OCI-LY1 (cell line): ENCODE data around the gene ANKRD27.

Experiments used
- H2AFZ ChIP-seq: fragments of 200-600 bp; sonication (generic), shearing (Covaris generic); 2 replicates; pipeline ENCODE4 v1.6.0; 2014; ENCODE audit warnings: antibody characterized with exemption, mild to moderate bottlenecking, low read length
- H3F3A ChIP-seq: fragments of 200-600 bp; sonication (generic), shearing (Covaris generic); 2 replicates; pipeline ENCODE4 v1.6.0; 2014; ENCODE audit warnings: mild to moderate bottlenecking, antibody characterized with exemption, low read length, moderate library complexity; ENCODE audit not compliant: insufficient read depth
- H3K27ac ChIP-seq: fragments of 200-600 bp; sonication (generic); 2 replicates; pipeline ENCODE4 v1.5.1; 2014; ENCODE audit warnings: low read length, mixed run types, mild to moderate bottlenecking, low read depth; ENCODE audit not compliant: poor library complexity, severe bottlenecking
- H3K27me3 ChIP-seq: fragments of 200-600 bp; sonication (generic); 2 replicates; pipeline ENCODE4 v1.6.0; 2014; ENCODE audit warnings: antibody characterized with exemption, mild to moderate bottlenecking, low read length, moderate library complexity; ENCODE audit not compliant: insufficient read depth
- H3K36me3 ChIP-seq: fragments of 200-600 bp; sonication (generic); 2 replicates; pipeline ENCODE4 v1.6.1; 2014; ENCODE audit warnings: mild to moderate bottlenecking, antibody characterized with exemption, low read length, moderate library complexity, mixed read lengths; ENCODE audit not compliant: insufficient read depth
- H3K4me1 ChIP-seq: fragments of 200-600 bp; sonication (generic); 2 replicates; pipeline ENCODE4 v1.5.1; 2014; ENCODE audit warnings: mild to moderate bottlenecking, low read length, moderate library complexity; ENCODE audit not compliant: insufficient read depth, severe bottlenecking
- H3K4me2 ChIP-seq: fragments of 200-600 bp; sonication (generic), shearing (Covaris generic); 2 replicates; pipeline ENCODE4 v1.6.1; 2014; ENCODE audit warnings: low read length
- H3K4me3 ChIP-seq: fragments of 200-600 bp; sonication (generic); 2 replicates; pipeline ENCODE4 v1.5.1; 2014; ENCODE audit warnings: low read length, low read depth, mild to moderate bottlenecking, mixed read lengths; ENCODE audit not compliant: poor library complexity, severe bottlenecking
- H3K79me2 ChIP-seq: fragments of 200-600 bp; shearing (Covaris generic); 2 replicates; pipeline ENCODE4 v1.6.1; 2016; ENCODE audit warnings: mixed run types, low read length, mixed read lengths; ENCODE audit not compliant: insufficient read depth
- H3K9ac ChIP-seq: fragments of 200-600 bp; sonication (generic), shearing (Covaris generic); 2 replicates; pipeline ENCODE4 v1.6.1; 2014; ENCODE audit warnings: mild to moderate bottlenecking, low read length, mixed read lengths
- H3K9me2 ChIP-seq: fragments of 200-600 bp; sonication (generic), shearing (Covaris generic); 2 replicates; pipeline ENCODE4 v1.6.1; 2014; ENCODE audit warnings: low read depth, mild to moderate bottlenecking, low read length, mixed read lengths
- H3K9me3 ChIP-seq: fragments of 200-600 bp; shearing (Covaris generic); 2 replicates; pipeline ENCODE4 v1.6.1; 2014; ENCODE audit warnings: low read length, mixed read lengths
- H4K20me1 ChIP-seq: fragments of 200-600 bp; sonication (generic), shearing (Covaris generic); 2 replicates; pipeline ENCODE4 v1.6.0; 2016; ENCODE audit warnings: mild to moderate bottlenecking, low read length; ENCODE audit not compliant: insufficient read depth
- CTCF ChIP-seq: fragments of 200-600 bp; sonication (generic), shearing (Covaris generic); IDR thresholded peaks from 2 replicates; pipeline ENCODE4 v1.5.1; 2017; ENCODE audit warnings: mild to moderate bottlenecking, antibody characterized with exemption, low read length, moderate library complexity, mixed read lengths
- EZH2 ChIP-seq: fragments of 200-600 bp; sonication (generic), shearing (Covaris generic); IDR thresholded peaks from 2 replicates; pipeline ENCODE4 v1.8.0; 2017; ENCODE audit warnings: borderline replicate concordance, mixed run types, mild to moderate bottlenecking, antibody characterized with exemption, low read length, moderate library complexity, mixed read lengths

Gene ANKRD27

GRCh38 chr19:32647361-32647760 is 27.6 kb downstream of the ANKRD27 start:
- H3K4me1 ChIP-seq: no peaks in the 10 kb centered on the region
- H3K79me2 ChIP-seq: no peaks in the 10 kb centered on the region
- no peak overlapping the region for H3K4me3 ChIP-seq
- H3K4me2 ChIP-seq: no peak overlapping the region
- no peak overlapping the region for H3K27ac ChIP-seq
- no peak overlapping the region for H2AFZ ChIP-seq
- no peak overlapping the region for H3K9ac ChIP-seq
- H3K27me3 ChIP-seq: no peaks in the 10 kb centered on the region
- no peaks in the 10 kb centered on the region for H4K20me1 ChIP-seq
- no peaks in the 10 kb centered on the region for H3F3A ChIP-seq
- peaks cover 58% of the 10 kb centered on the region for H3K36me3 ChIP-seq
- TF ChIP-seq EZH2 (no peak), CTCF (no peak)
- no peaks in the 10 kb centered on the region for H3K9me2 ChIP-seq
- no peaks in the 10 kb centered on the region for H3K9me3 ChIP-seq

- Histone ChIP-seq H3K79me2 (no peaks in the 10 kb centered on the region), H3K9me3 (no peaks in the 10 kb centered on the region), H3K4me1 (no peaks in the 10 kb centered on the region), H3K27me3 (no peaks in the 10 kb centered on the region), H3K4me3 (no peak overlapping the region), H3K9ac (no peak overlapping the region), H3K9me2 (no peaks in the 10 kb centered on the region), H3K4me2 (no peak overlapping the region), H3K27ac (no peak overlapping the region), H2AFZ (no peak overlapping the region), H3F3A (no peaks in the 10 kb centered on the region), H4K20me1 (no peaks in the 10 kb centered on the region), H3K36me3 (peaks cover 59% of the 10 kb centered on the region)
- TF ChIP-seq EZH2: no peak
- no peak for TF ChIP-seq CTCF
These were observed 28.4 kb downstream of the ANKRD27 start for GRCh38 chr19:32646556-32646955.

- H3K79me2 ChIP-seq: no peaks in the 10 kb centered on the region
- H3K9me2 ChIP-seq: no peaks in the 10 kb centered on the region
- no peak for TF ChIP-seq EZH2
- no peak for TF ChIP-seq CTCF
- no peak overlapping the region for H3K9ac ChIP-seq
- H3K9me3 ChIP-seq: no peaks in the 10 kb centered on the region
- H2AFZ ChIP-seq: no peak overlapping the region
- H3K27me3 ChIP-seq: no peaks in the 10 kb centered on the region
- H3F3A ChIP-seq: no peaks in the 10 kb centered on the region
- H3K4me1 ChIP-seq: no peaks in the 10 kb centered on the region
- H3K36me3 ChIP-seq: peaks cover 78% of the 10 kb centered on the region
- no peaks in the 10 kb centered on the region for H4K20me1 ChIP-seq
- no peak overlapping the region for H3K4me2 ChIP-seq
- H3K27ac ChIP-seq: no peak overlapping the region
- no peak overlapping the region for H3K4me3 ChIP-seq
These were observed 32.2 kb downstream of the ANKRD27 start for GRCh38 chr19:32642771-32643170.
